Ovary (tissue), 9 donors: ENCODE measurements around the gene CCDC78. TPM values are rescaled to one million over a fixed set of nuclear protein-coding genes. Genes with fewer than 3 reads are reported as not detected.
A peak's percentile ranks its signal among the peaks of the same experiment; 100 is the strongest.

Experiments
- DNase-seq, 5 donors: peaks; one replicate each; pipeline ENCODE4 v3.0.0-alpha.2; 2019 to 2020
- H3K27ac ChIP-seq, 2 donors: fragments of 200-600 bp; one replicate each; pipeline versions ENCODE4 v1.5.1 to v1.8.0; 2019 to 2022
- H3K27me3 ChIP-seq: fragments of 200-600 bp; one replicate; pipeline ENCODE4 v1.8.0; 2022
- H3K36me3 ChIP-seq: fragments of 200-600 bp; sonication (generic); one replicate; pipeline ENCODE4 v1.5.1; 2019
- H3K4me1 ChIP-seq: one replicate; pipeline ENCODE4 v1.8.1; 2013; ENCODE audit warnings: mild to moderate bottlenecking, moderate library complexity; ENCODE audit not compliant: insufficient read depth
- H3K4me3 ChIP-seq: fragments of 200-600 bp; sonication (generic); one replicate; pipeline ENCODE4 v1.5.1; 2017
- H3K9me3 ChIP-seq, 2 donors: fragments of 200-600 bp in 1 of 2; sonication (generic) in 1 of 2; one replicate each; pipeline versions ENCODE4 v1.5.1 to v1.8.1; 2013 to 2019; ENCODE audit warnings: mild to moderate bottlenecking in 1 of 2, moderate library complexity in 1 of 2
- EP300 ChIP-seq: sonication (generic); formaldehyde crosslinking; IDR thresholded peaks from one replicate; pipeline ENCODE4 v1.6.1; 2017; ENCODE audit warnings: antibody characterized with exemption
- POLR2A ChIP-seq: fragments of 450-650 bp; IDR thresholded peaks from one replicate; pipeline ENCODE4 v1.6.1; 2017; ENCODE audit warnings: antibody characterized with exemption, mild to moderate bottlenecking, moderate library complexity
- WGBS, 3 donors: extraction: QIAGEN DNeasy Blood & Tissue Kit in 1 of 3; methylation state at CpG; one replicate each; pipeline versions ENCODE4 v1.1.5 to v1.1.7; 2013 to 2017; 5-methylcytosine and 5-hydroxymethylcytosine counted together
- intact Hi-C, 4 donors: fragments of 100-400 bp; cut with DNase I; formaldehyde crosslinking; loops; one replicate each; pipeline versions ENCODE4 v1.11.0 to v1.15.1; 2022 to 2023
- polyA plus RNA-seq, 2 donors: library from polyadenylated mRNA; stranded (reverse); fragments of 200-250 nt in 1 of 2; fragments of 350-450 nt in 1 of 2; fragmentation: Illumina TruSeq in 1 of 2; extraction: RNeasy Lipid Tissue Mini Kit (QIAGEN cat#74804) in 1 of 2; gene quantifications; one replicate each; pipeline ENCODE4 v1.2.3, GENCODE V29; 2013 to 2014
- total RNA-seq, 7 donors: library from RNA; depleted of rRNA in 2 of 7; stranded (reverse); fragments of >200 nt in 2 of 7; fragmentation: NEBNext Ultra II Directional in 3 of 7; extraction: Animal tissue kit (Norgen Biotek cat#: 25700) in 3 of 7; gene quantifications; one replicate each; pipeline versions ENCODE4 v1.1.0 to v1.2.4, GENCODE V29; 2016 to 2023
- TF ChIP-seq, protein P1 (sequence below), 3 donors: fragments of 450-650 bp in 2 of 3; fragments of 200-600 bp in 1 of 3; IDR thresholded peaks; one replicate each; pipeline versions ENCODE4 v1.5.1 to v1.8.0; 2016 to 2022; ENCODE audit warnings: antibody characterized with exemption in 3 of 3, mild to moderate bottlenecking in 1 of 3
- donor health status: DM: no; HTN: no; CAD: no; lungs with moderate emphysema.
- donor health status: DM: no; HTN: no; CAD: no.
- donor health status: Bipolar disorder and iron deficiency.
- donor health status: DM: yes; HTN: yes; CAD: no.
- donor health status: DM: no; HTN: no; CAD: no.
- donor health status: DM: yes; HTN: yes; CAD: no.

The CCDC78 gene
- total and polyA plus RNA-seq, 9 donors = 0.40 to 44.3 (median 4.6) TPM; not detected in 2

DNA sequence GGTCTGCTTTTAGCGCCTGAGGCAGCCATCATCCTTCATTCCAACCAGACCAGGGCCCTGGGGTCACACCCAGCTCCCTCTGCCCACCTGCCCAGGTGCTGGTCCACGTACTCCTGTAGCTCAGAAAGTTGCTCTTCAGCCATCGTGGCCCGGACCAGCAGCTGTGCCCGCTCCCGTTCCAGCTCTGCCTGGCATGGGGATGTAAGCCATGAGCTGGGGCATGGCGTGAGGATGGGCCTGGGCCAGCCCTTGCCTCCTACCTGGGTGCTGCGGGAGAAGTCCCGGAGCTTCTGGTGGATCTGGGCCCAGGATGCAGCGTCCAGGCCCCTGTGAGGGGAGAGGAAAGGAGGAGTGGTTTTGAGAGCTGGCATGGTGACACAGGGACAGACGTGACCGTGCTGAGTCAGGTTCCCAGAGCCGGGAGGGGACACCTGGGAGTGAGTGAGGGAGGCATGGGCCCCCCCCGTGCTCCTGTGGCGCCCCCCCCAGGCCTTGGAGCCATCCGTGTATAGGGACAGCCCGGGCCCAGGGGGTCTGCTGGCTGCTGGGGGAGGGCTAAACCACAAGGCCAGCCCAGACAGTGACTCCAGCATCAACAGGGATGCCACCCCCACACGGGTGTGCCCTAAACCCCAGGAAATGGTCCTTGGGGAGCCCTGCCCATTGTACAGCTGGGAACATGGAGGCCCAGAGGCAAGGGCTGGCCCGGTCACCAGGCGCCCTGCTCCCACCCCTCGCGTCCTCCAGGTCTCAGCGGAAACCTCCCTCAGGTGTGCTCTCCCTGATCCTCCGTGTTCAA, 3.2 kb downstream of the CCDC78 start:
- peaks cover 20% of the 10 kb centered on the region for H3K4me1 ChIP-seq
- no peaks in the 10 kb centered on the region for H3K36me3 ChIP-seq
- TF ChIP-seq POLR2A (no peak), EP300 (no peak)
- TF ChIP-seq, protein P1, sequence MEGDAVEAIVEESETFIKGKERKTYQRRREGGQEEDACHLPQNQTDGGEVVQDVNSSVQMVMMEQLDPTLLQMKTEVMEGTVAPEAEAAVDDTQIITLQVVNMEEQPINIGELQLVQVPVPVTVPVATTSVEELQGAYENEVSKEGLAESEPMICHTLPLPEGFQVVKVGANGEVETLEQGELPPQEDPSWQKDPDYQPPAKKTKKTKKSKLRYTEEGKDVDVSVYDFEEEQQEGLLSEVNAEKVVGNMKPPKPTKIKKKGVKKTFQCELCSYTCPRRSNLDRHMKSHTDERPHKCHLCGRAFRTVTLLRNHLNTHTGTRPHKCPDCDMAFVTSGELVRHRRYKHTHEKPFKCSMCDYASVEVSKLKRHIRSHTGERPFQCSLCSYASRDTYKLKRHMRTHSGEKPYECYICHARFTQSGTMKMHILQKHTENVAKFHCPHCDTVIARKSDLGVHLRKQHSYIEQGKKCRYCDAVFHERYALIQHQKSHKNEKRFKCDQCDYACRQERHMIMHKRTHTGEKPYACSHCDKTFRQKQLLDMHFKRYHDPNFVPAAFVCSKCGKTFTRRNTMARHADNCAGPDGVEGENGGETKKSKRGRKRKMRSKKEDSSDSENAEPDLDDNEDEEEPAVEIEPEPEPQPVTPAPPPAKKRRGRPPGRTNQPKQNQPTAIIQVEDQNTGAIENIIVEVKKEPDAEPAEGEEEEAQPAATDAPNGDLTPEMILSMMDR (IDR thresholded peaks at IDR 0.05) = no peak
- no peak for DNase-seq
- intact Hi-C loops = no loop called here
- no peaks in the 10 kb centered on the region for H3K9me3 ChIP-seq
- WGBS, 3 donors = 80 to 84% (median 84%) methylated on average over 23 to 24 of the region's 24 CpGs
- H3K27me3 ChIP-seq = peaks cover 14% of the 10 kb centered on the region
- H3K4me3 ChIP-seq = no peak overlapping the region
- H3K27ac ChIP-seq = no peak overlapping the region

DNA sequence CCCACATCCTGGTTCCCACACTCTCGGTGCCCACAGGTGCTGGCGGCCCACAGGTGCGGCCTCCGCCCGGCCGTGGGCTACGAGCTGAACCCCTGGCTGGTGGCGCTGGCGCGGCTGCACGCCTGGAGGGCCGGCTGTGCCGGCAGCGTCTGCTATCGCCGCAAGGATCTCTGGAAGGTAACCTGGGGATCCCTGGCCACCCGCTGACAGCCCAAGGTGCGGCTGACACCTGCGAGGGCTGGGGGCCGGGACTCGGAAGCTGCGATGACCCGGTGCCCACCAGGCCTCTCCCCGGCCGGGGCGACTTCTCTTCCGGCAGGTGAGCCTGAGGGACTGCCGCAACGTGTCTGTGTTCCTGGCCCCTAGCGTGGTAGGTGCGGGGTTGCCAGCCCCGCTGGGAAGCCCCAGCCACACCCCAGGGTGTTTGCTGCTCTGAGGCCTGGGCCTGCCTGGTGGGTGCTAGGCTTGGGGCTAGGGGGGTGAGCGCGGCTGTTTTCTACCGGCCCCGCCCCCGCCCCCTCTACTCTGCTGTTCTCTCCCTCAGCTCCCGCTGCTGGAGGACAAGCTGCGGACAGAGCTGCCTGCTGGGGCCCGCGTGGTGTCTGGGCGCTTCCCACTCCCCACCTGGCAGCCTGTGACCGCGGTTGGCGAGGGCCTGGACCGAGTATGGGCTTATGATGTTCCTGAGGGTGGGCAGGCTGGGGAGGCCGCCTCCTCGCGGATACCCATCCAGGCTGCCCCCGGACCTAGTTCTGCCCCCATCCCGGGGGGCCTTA, 4.3 kb downstream of the CCDC78 start:
- peak overlapping the region in 1 of 2 donors; percentile 86 for H3K27ac ChIP-seq
- TF ChIP-seq EP300 = no peak
- TF ChIP-seq POLR2A = no peak
- TF ChIP-seq, protein P1 (IDR thresholded peaks at IDR 0.05) = no peak
- H3K9me3 ChIP-seq = no peaks in the 10 kb centered on the region
- H3K36me3 ChIP-seq = no peaks in the 10 kb centered on the region
- WGBS, 3 donors = 79 to 81% (median 80%) methylated on average over 40 to 51 of the region's 51 CpGs
- no peak for DNase-seq
- H3K4me3 ChIP-seq = peak overlapping the region; percentile 47
- intact Hi-C loops = no loop called here
- H3K4me1 ChIP-seq = peaks cover 13% of the 10 kb centered on the region
- H3K27me3 ChIP-seq = peaks cover 4% of the 10 kb centered on the region

DNA sequence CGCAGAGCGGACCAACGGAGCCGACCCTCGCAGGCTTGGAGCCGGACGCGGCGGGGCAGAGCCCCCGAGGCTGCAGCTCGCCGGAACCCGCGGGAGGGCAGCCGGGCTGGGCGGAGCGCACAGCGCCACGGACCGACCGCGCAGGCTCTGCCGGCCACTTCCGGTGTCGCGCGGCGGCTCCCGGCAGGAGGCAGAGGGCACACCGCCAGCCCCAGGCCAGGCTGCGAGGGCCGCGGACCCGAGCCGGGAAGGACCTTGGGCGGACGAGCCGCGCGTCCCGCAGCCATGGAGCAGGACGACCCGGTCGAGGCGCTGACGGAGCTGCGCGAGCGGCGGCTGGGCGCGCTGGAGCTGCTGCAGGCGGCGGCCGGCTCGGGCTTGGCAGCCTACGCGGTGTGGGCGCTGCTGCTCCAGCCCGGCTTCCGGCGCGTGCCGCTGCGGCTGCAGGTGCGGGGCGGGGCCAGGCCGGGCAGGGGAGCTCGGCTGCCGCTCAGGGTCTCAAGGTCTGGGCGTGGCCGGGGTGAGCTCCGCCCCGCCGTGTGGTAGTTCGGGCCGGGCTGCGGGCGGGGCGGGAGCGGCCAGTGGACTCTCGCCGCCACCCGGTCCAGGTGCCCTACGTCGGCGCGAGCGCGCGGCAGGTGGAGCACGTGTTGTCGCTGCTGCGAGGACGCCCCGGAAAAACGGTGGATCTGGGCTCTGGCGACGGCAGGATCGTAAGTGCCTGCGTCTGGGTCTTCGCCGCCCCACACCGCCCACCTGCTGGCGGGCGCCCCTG, 5.1 kb downstream of the CCDC78 start, which contains the start of gene ANTKMT:
Gene ANTKMT, plus strand, starts transcription at position 157 of the 775 bp plus-strand sequence. Its CDS starts 129 bp downstream, at position 286.
- WGBS, 3 donors = 5 to 11% (median 7%) methylated on average over 60 to 106 of the region's 106 CpGs
- Histone ChIP-seq H3K36me3 (no peaks in the 10 kb centered on the region), H3K27me3 (peaks cover 2% of the 10 kb centered on the region), H3K4me3 (peak within 1 kb of the TSS; percentile 47), H3K9me3 (no peaks in the 10 kb centered on the region), H3K4me1 (peaks cover 16% of the 10 kb centered on the region), H3K27ac (peak within 1 kb of the TSS; percentile 60 to 86)
- no peak for TF ChIP-seq EP300
- peak; percentile 42 for TF ChIP-seq POLR2A
- TF ChIP-seq, protein P1 (IDR thresholded peaks at IDR 0.05) = peak in 2 of 3 donors; percentile 46 to 55
- intact Hi-C loops = no loop called here
- DNase-seq = peak; percentile 75 to 87 (median 81)

DNA sequence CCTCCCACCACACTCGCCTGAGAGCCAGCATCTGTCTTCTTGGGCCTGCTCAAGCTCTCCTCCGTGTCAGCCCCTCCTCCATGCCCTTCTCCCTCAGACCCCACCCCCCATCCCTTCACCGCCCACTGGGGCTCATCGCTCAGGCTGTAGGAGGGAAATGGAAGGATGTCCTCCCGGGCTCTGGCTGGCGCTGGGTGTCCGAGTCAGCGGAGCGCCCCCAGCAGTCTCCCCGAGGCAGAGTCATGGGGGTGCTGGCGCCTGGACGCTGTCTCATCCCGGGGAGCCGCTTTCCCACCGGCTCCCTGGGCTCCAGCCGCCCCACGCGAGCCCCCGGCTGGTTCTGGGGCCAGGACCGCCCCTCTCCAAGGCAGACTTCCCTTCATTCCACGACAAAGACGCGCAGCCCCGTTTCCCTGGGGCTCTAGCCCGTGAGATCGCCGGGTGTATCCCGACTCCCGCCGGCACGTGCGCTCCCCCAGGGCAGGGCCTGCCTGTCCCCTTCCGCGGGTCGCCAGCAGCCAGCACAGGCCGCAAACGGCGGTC, 5.7 kb downstream of the CCDC78 start:
- no peaks in the 10 kb centered on the region for H3K9me3 ChIP-seq
- DNase-seq = peak in 3 of 5 donors; percentile 36 to 58 (median 54)
- H3K4me1 ChIP-seq = peaks cover 22% of the 10 kb centered on the region
- H3K27me3 ChIP-seq = no peaks in the 10 kb centered on the region
- H3K4me3 ChIP-seq = peak overlapping the region; percentile 47
- intact Hi-C loops = no loop called here
- no peak for TF ChIP-seq EP300
- H3K36me3 ChIP-seq = no peaks in the 10 kb centered on the region
- peak overlapping the region; percentile 60 to 86 for H3K27ac ChIP-seq
- WGBS, 3 donors = 0 to 2% (median 1%) methylated on average over 17 to 38 of the region's 38 CpGs
